VCaP (cell line): ENCODE measurements around the gene INHBE.

Source experiments
- H3K27ac ChIP-seq: fragments of 450-650 bp; 2 replicates; pipeline ENCODE4 v1.5.1; 2017
- CTCF ChIP-seq: fragments of 450-650 bp; conservative IDR thresholded peaks from 2 replicates; pipeline ENCODE4 v1.5.1; 2017; ENCODE audit warnings: mild to moderate bottlenecking, moderate library complexity

The INHBE gene

GRCh38 chr12:57444744-57445143, 10.4 kb upstream of the INHBE start:
- H3K27ac ChIP-seq = no peak overlapping the region
- TF ChIP-seq CTCF = no peak

- TF ChIP-seq CTCF = no peak
- H3K27ac ChIP-seq = no peak overlapping the region
Observed at GRCh38 chr12:57446292-57446960, 8.7 kb upstream of the INHBE start.

- TF ChIP-seq CTCF = no peak
- no peak overlapping the region for H3K27ac ChIP-seq
Observed at GRCh38 chr12:57448669-57449068, 6.4 kb upstream of the INHBE start.

GRCh38 chr12:57449375-57449774, 5.7 kb upstream of the INHBE start:
- H3K27ac ChIP-seq = no peak overlapping the region
- no peak for TF ChIP-seq CTCF

- TF ChIP-seq CTCF = no peak
- H3K27ac ChIP-seq = no peak overlapping the region
Observed at GRCh38 chr12:57450057-57450456, 5.0 kb upstream of the INHBE start.

- H3K27ac ChIP-seq = no peak overlapping the region
- no peak for TF ChIP-seq CTCF
Observed at GRCh38 chr12:57451233-57451778, 3.8 kb upstream of the INHBE start.

- no peak overlapping the region for H3K27ac ChIP-seq
- no peak for TF ChIP-seq CTCF
Observed at GRCh38 chr12:57452181-57452936, 2.7 kb upstream of the INHBE start.
